H1 (cell line): ENCODE results near the gene ANKRD11. TPM values are rescaled to one million over a fixed set of nuclear protein-coding genes. Genes with fewer than 3 reads are reported as not detected.

Experiments
- CTCF ChIA-PET: fragments of 300-600 bp; sonication (Branson Sonifier 250); formaldehyde crosslinking; loops from one replicate; lab custom pipeline; 2021; ENCODE audit not compliant: partially characterized antibody; lab: Charles Lee
- POLR2A ChIA-PET: fragments of 300-600 bp; sonication (Branson Sonifier 250); formaldehyde crosslinking; loops from one replicate; lab custom pipeline; 2021; ENCODE audit warnings: inconsistent platforms; ENCODE audit not compliant: partially characterized antibody; lab: Charles Lee
- DNase-seq, 2 experiments: peaks; one replicate each; pipeline versions ENCODE4 v3.0.0 to v3.0.0-alpha.2; 2010 to 2022; ENCODE audit warnings: low spot score in 2 of 2, low read depth in 1 of 2, mixed read lengths in 1 of 2
- FAIRE-seq: peaks from 2 replicates; lab custom pipeline; 2011; peaks lifted over from hg19 to GRCh38; lab: Jason Lieb, UNC
- H2AFZ ChIP-seq: 2 replicates; pipeline ENCODE4 v1.8.1; 2012; ENCODE audit warnings: low read length, inconsistent platforms
- H2AK5ac ChIP-seq: 2 replicates; pipeline ENCODE4 v1.6.1; 2013; ENCODE audit warnings: low read depth, low read length
- H2BK120ac ChIP-seq: replicated peaks from 2 replicates; pipeline ENCODE3; 2013; ENCODE audit warnings: low read depth, low read length, inconsistent platforms
- H2BK12ac ChIP-seq: 2 replicates; pipeline ENCODE4 v1.6.1; 2013; ENCODE audit warnings: low read depth, low read length
- H2BK15ac ChIP-seq: 2 replicates; pipeline ENCODE4 v1.6.1; 2013; ENCODE audit warnings: low read length
- H2BK20ac ChIP-seq: 2 replicates; pipeline ENCODE4 v1.6.1; 2013; ENCODE audit warnings: low read length
- H2BK5ac ChIP-seq: 2 replicates; pipeline ENCODE4 v1.6.1; 2013; ENCODE audit warnings: low read depth, low read length
- H3K14ac ChIP-seq: 2 replicates; pipeline ENCODE4 v1.6.1; 2013; ENCODE audit warnings: inconsistent platforms; ENCODE audit not compliant: insufficient read length
- H3K18ac ChIP-seq: 2 replicates; pipeline ENCODE4 v1.6.1; 2013; ENCODE audit warnings: low read length; ENCODE audit errors: extremely low read depth
- H3K23ac ChIP-seq: 2 replicates; pipeline ENCODE4 v1.6.1; 2013; ENCODE audit warnings: inconsistent platforms; ENCODE audit not compliant: insufficient read length
- H3K23me2 ChIP-seq: 2 replicates; pipeline ENCODE4 v1.6.1; 2013; ENCODE audit warnings: low read depth, low read length
- H3K27ac ChIP-seq: 2 replicates; pipeline ENCODE4 v1.6.1; 2011; ENCODE audit warnings: low read depth, low read length, inconsistent platforms
- H3K27me3 ChIP-seq, 4 experiments: replicated peaks in 1 of 4; 1 replicate in 1 of 4; 2 replicates in 3 of 4; pipeline versions ENCODE4 v1.6.1 to v1.8.1; 2011 to 2013; ENCODE audit warnings: low read length in 3 of 4, mild to moderate bottlenecking in 3 of 4, inconsistent platforms in 2 of 4, mixed read lengths in 2 of 4, moderate library complexity in 1 of 4; ENCODE audit not compliant: control insufficient read depth in 3 of 4, insufficient read depth in 3 of 4; ENCODE audit errors: extremely low read depth in 1 of 4
- H3K36me3 ChIP-seq, 4 experiments: 2 replicates each; pipeline versions ENCODE4 v1.6.1 to v1.8.1; 2011 to 2013; ENCODE audit warnings: mild to moderate bottlenecking in 4 of 4, low read length in 3 of 4, moderate library complexity in 2 of 4, control low read depth in 1 of 4, inconsistent platforms in 1 of 4; ENCODE audit not compliant: insufficient read depth in 4 of 4, control insufficient read depth in 2 of 4
- H3K4ac ChIP-seq: replicated peaks from 2 replicates; pipeline ENCODE3; 2013; ENCODE audit warnings: low read length, low read depth, mixed read lengths, inconsistent platforms; ENCODE audit not compliant: insufficient read length
- H3K4me1 ChIP-seq, 4 experiments: replicated peaks in 1 of 4; 1 replicate in 1 of 4; 2 replicates in 3 of 4; pipeline versions ENCODE4 v1.6.1 to v1.8.1; 2011 to 2013; ENCODE audit warnings: low read length in 3 of 4, inconsistent platforms in 2 of 4, mixed read lengths in 1 of 4; ENCODE audit not compliant: insufficient read depth in 4 of 4, control insufficient read depth in 3 of 4
- H3K4me2 ChIP-seq, 2 experiments: 2 replicates each; pipeline versions ENCODE4 v1.6.1 to v1.8.1; 2011 to 2013; ENCODE audit warnings: low read depth in 2 of 2, low read length in 2 of 2, control low read depth in 1 of 2, inconsistent platforms in 1 of 2, mild to moderate bottlenecking in 1 of 2; ENCODE audit not compliant: insufficient read depth in 1 of 2
- H3K4me3 ChIP-seq, 4 experiments: fragments of 200-600, 300-600 bp in 1 of 4; sonication (generic), shearing (Covaris generic), sonication (Bioruptor Twin) in 1 of 4; 2 replicates each; pipeline versions ENCODE4 v1.5.1 to v1.8.1; 2011 to 2016; ENCODE audit warnings: low read length in 4 of 4, low read depth in 3 of 4, control low read depth in 2 of 4, inconsistent platforms in 2 of 4, mild to moderate bottlenecking in 2 of 4, mixed read lengths in 1 of 4, moderate library complexity in 1 of 4; ENCODE audit not compliant: insufficient read depth in 2 of 4; ENCODE audit errors: extremely low read depth in 1 of 4
- H3K56ac ChIP-seq: replicated peaks from 2 replicates; pipeline ENCODE3; 2013; ENCODE audit warnings: low read depth, mild to moderate bottlenecking, mixed read lengths, low read length, inconsistent platforms; ENCODE audit not compliant: insufficient read length
- H3K79me1 ChIP-seq: 2 replicates; pipeline ENCODE4 v1.6.1; 2013; ENCODE audit warnings: low read depth, low read length, control low read depth
- H3K79me2 ChIP-seq, 2 experiments: 2 replicates each; pipeline versions ENCODE4 v1.6.1 to v1.8.1; 2012 to 2013; ENCODE audit warnings: low read length in 2 of 2, mild to moderate bottlenecking in 2 of 2, inconsistent platforms in 1 of 2; ENCODE audit not compliant: insufficient read depth in 2 of 2, control insufficient read depth in 1 of 2
- H3K9ac ChIP-seq, 4 experiments: replicated peaks in 1 of 4; 1 replicate in 1 of 4; 2 replicates in 3 of 4; pipeline versions ENCODE4 v1.6.1 to v1.8.1; 2011 to 2013; ENCODE audit warnings: low read depth in 3 of 4, low read length in 3 of 4, control low read depth in 2 of 4, mild to moderate bottlenecking in 2 of 4, moderate library complexity in 2 of 4, inconsistent platforms in 1 of 4; ENCODE audit errors: extremely low read depth in 1 of 4
- H3K9me3 ChIP-seq, 2 experiments: 2 replicates each; pipeline versions ENCODE4 v1.6.1 to v1.8.1; 2012 to 2013; ENCODE audit warnings: mild to moderate bottlenecking in 2 of 2, moderate library complexity in 2 of 2, control low read depth in 1 of 2, inconsistent platforms in 1 of 2, low read depth in 1 of 2, low read length in 1 of 2, mixed read lengths in 1 of 2; ENCODE audit not compliant: insufficient read depth in 2 of 2
- H4K20me1 ChIP-seq, 2 experiments: replicated peaks in 1 of 2; 2 replicates each; pipeline versions ENCODE3 to v1.8.1; 2011 to 2013; ENCODE audit warnings: inconsistent platforms in 2 of 2, low read length in 2 of 2, mild to moderate bottlenecking in 1 of 2; ENCODE audit not compliant: insufficient read depth in 2 of 2, control insufficient read depth in 1 of 2
- H4K5ac ChIP-seq: 2 replicates; pipeline ENCODE4 v1.6.1; 2013; ENCODE audit warnings: low read length, low read depth, mixed read lengths, inconsistent platforms; ENCODE audit not compliant: insufficient read length
- H4K8ac ChIP-seq: 2 replicates; pipeline ENCODE4 v1.8.0; 2013; ENCODE audit warnings: mild to moderate bottlenecking, moderate library complexity, low read length, inconsistent platforms; ENCODE audit not compliant: insufficient read depth; ENCODE audit errors: extremely low read depth
- H4K91ac ChIP-seq: replicated peaks from 2 replicates; pipeline ENCODE3; 2013; ENCODE audit warnings: low read length, mixed read lengths, inconsistent platforms; ENCODE audit not compliant: insufficient read length
- CHD2 ChIP-seq: IDR thresholded peaks from 2 replicates; pipeline ENCODE4 v1.6.1; 2012; ENCODE audit warnings: low read length, improper control_type of control experiment
- GTF2F1 ChIP-seq: IDR thresholded peaks from 2 replicates; pipeline ENCODE4 v1.6.1; 2012; ENCODE audit warnings: low read depth, low read length, improper control_type of control experiment, borderline replicate concordance
- KDM5A ChIP-seq: fragments of 200-600 bp; IDR thresholded peaks from 2 replicates; pipeline ENCODE4 v1.7.1; 2012; ENCODE audit warnings: mild to moderate bottlenecking, low read length, inconsistent platforms, mixed read lengths
- WGBS, 2 experiments: shearing (Covaris generic) in 1 of 2; methylation state at CpG; one replicate each; pipeline versions ENCODE4 v1.1.6 to v1.1.7; 2013 to 2015; ENCODE audit warnings: low lambda C conversion rate in 2 of 2, mixed read lengths in 2 of 2, inconsistent platforms in 1 of 2, low coverage in 1 of 2, missing lambda C conversion rate in 1 of 2; ENCODE audit not compliant: insufficient replicate concordance in 2 of 2, insufficient coverage in 1 of 2, insufficient read length in 1 of 2; ENCODE audit errors: extremely low coverage in 1 of 2, missing lambda C conversion rate in 1 of 2; 5-methylcytosine and 5-hydroxymethylcytosine counted together
- polyA plus RNA-seq, 7 experiments: library from polyadenylated mRNA; depleted of rRNA in 3 of 7; stranded (reverse) in 5 of 7; unstranded in 2 of 7; fragments of >200 nt in 5 of 7; fragments of 200-250 nt in 2 of 7; gene quantifications; 1 replicate in 5 of 7; 2 replicates in 1 of 7; 4 replicates in 1 of 7; pipeline versions ENCODE4 v1.2.1 to v1.2.3, GENCODE V29; 2011 to 2013; ENCODE audit warnings: missing spikeins in 2 of 7, mixed read lengths in 2 of 7
- total RNA-seq: library from RNA; stranded (reverse); fragmentation: NEBNext Ultra II Directional; extraction: Animal tissue kit (Norgen Biotek cat#: 25700); gene quantifications from 2 replicates; pipeline ENCODE4 v1.2.1, GENCODE V29; 2021
- TF ChIP-seq, protein P1 (sequence below): IDR thresholded peaks from 2 replicates; pipeline ENCODE4 v1.6.1; 2011; ENCODE audit warnings: low read depth, mild to moderate bottlenecking, low read length; ENCODE audit not compliant: insufficient read depth

ANKRD11 gene
- total and polyA plus RNA-seq, 2 of the 8 experiments (the other 6 are each of a cell fraction or from before 2014, with no cell fraction given) = 46.5 to 142 TPM

DNA sequence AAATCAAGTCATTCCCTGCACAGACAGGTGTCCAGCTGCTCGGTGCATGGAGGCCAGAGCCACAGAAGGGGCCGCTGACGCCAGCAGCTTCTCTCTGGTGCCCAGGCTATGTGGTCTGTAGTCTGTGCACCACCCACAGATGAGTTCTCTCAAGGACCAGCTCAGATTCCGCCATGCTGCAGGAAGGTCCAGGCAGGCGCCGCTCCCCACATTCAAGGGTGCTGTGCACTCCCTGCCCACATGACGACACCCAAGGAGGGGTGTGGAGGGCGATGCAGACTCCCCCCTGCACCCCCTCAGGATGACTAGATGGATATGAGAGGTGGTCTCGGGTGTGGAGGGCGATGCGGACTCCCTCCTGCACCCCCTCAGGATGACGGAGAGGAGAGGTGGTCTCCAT lies 119.0 kb downstream of the ANKRD11 start:
- H3K4ac ChIP-seq = no peak overlapping the region
- no peak overlapping the region for H2BK120ac ChIP-seq
- H4K20me1 ChIP-seq = peaks cover 63% of the 10 kb centered on the region in 2 experiments
- no peak overlapping the region for H4K5ac ChIP-seq
- no peak overlapping the region for H3K23ac ChIP-seq
- no peak overlapping the region for H2AK5ac ChIP-seq
- no peak for FAIRE-seq
- no peak overlapping the region for H2BK12ac ChIP-seq
- H3K14ac ChIP-seq = no peak overlapping the region
- WGBS, 2 experiments = 97% methylated on average over 11 of the region's 12 CpGs; no CpG with 5 or more reads in 1 of the 2 experiments
- no peaks in the 10 kb centered on the region for H3K23me2 ChIP-seq
- H3K27me3 ChIP-seq = no peaks in the 10 kb centered on the region
- H3K18ac ChIP-seq = no peak overlapping the region
- DNase-seq = no peak
- no peak overlapping the region for H3K4me3 ChIP-seq
- POLR2A ChIA-PET = interaction anchor here (0.8 to 2.0 kb wide), 3 partner anchors 8 to 36 kb away, joined by 3 to 7 read pairs (median 4); no protein-coding TSS in a partner anchor
- no peaks in the 10 kb centered on the region for H3K9me3 ChIP-seq
- H4K8ac ChIP-seq = no peak overlapping the region
- no peak overlapping the region for H4K91ac ChIP-seq
- no peak overlapping the region for H3K9ac ChIP-seq
- no peak overlapping the region for H3K27ac ChIP-seq
- H2BK15ac ChIP-seq = no peak overlapping the region
- H3K36me3 ChIP-seq = no peaks in the 10 kb centered on the region
- peaks cover 3 to 17% (median 7%) of the 10 kb centered on the region in 4 experiments; a peak in 5 of 7 replicates for H3K4me1 ChIP-seq
- CTCF ChIA-PET = interaction anchor here (0.8 to 2.3 kb wide), 4 partner anchors 9 to 57 kb away, joined by 3 to 10 read pairs (median 4); no protein-coding TSS in a partner anchor
- no peak overlapping the region for H2BK5ac ChIP-seq
- H2AFZ ChIP-seq = no peak overlapping the region
- TF ChIP-seq, protein P1, sequence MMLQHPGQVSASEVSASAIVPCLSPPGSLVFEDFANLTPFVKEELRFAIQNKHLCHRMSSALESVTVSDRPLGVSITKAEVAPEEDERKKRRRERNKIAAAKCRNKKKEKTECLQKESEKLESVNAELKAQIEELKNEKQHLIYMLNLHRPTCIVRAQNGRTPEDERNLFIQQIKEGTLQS = no peak
- no peak for TF ChIP-seq GTF2F1
- no peak for TF ChIP-seq KDM5A
- no peak for TF ChIP-seq CHD2
- peaks cover 43 to 100% of the 10 kb centered on the region in 2 experiments for H3K79me2 ChIP-seq
- no peak overlapping the region for H2BK20ac ChIP-seq
- no peak overlapping the region for H3K56ac ChIP-seq
- no peak overlapping the region for H3K4me2 ChIP-seq
- peaks cover 44% of the 10 kb centered on the region for H3K79me1 ChIP-seq
